Nephron (organoid): ENCODE data around the gene NUDT3.
A peak's percentile ranks its signal among the peaks of the same experiment; 100 is the strongest.

Source experiments
- H3K27ac Mint-ChIP-seq, 3 experiments: 2 replicates each; pipeline ENCODE4 v1.8.0; 2020; ENCODE audit warnings: mixed read lengths in 3 of 3, mild to moderate bottlenecking in 2 of 3, moderate library complexity in 1 of 3
- H3K27me3 Mint-ChIP-seq: 2 replicates; pipeline ENCODE4 v1.8.0; 2021; ENCODE audit warnings: low read depth, mild to moderate bottlenecking, moderate library complexity, mixed read lengths
- H3K36me3 Mint-ChIP-seq: 2 replicates; pipeline ENCODE4 v1.8.0; 2020; ENCODE audit warnings: low read depth, mixed read lengths
- H3K4me1 Mint-ChIP-seq: 2 replicates; pipeline ENCODE4 v1.8.0; 2020; ENCODE audit warnings: mixed read lengths
- H3K4me3 Mint-ChIP-seq, 3 experiments: 2 replicates each; pipeline ENCODE4 v1.8.0; 2020; ENCODE audit warnings: mild to moderate bottlenecking in 3 of 3, mixed read lengths in 3 of 3, moderate library complexity in 2 of 3
- H3K9me3 Mint-ChIP-seq: 2 replicates; pipeline ENCODE4 v1.8.0; 2020; ENCODE audit warnings: mixed read lengths
- CTCF ChIP-seq, 3 experiments: fragments of 200-600 bp; sonication (generic); IDR thresholded peaks; one replicate each; pipeline ENCODE4 v1.5.0; 2021; ENCODE audit warnings: antibody characterized with exemption in 3 of 3; ENCODE audit not compliant: unreplicated experiment in 3 of 3

NUDT3 gene

GRCh38 chr6:34285448-34286164 lies 106.9 kb downstream of the NUDT3 start:
- H3K4me3 Mint-ChIP-seq: no peak overlapping the region

GRCh38 chr6:34284563-34285447 lies 107.7 kb downstream of the NUDT3 start:
- H3K36me3 Mint-ChIP-seq: peaks cover 63% of the 10 kb centered on the region
- no peak overlapping the region for H3K4me3 Mint-ChIP-seq
- H3K4me1 Mint-ChIP-seq: peaks cover 10% of the 10 kb centered on the region
- no peak for TF ChIP-seq CTCF (IDR thresholded peaks at IDR 0.05; ENCODE audit: unreplicated experiment in 3 of 3)
- peak overlapping the region in 2 of 3 experiments; percentile 24 to 63 for H3K27ac Mint-ChIP-seq
- no peaks in the 10 kb centered on the region for H3K27me3 Mint-ChIP-seq
- no peaks in the 10 kb centered on the region for H3K9me3 Mint-ChIP-seq

More at GRCh38 chr6:34285448-34286164, 106.9 kb downstream of the NUDT3 start:
- no peaks in the 10 kb centered on the region for H3K9me3 Mint-ChIP-seq
- H3K27ac Mint-ChIP-seq: peak overlapping the region in 2 of 3 experiments; percentile 24 to 63
- no peaks in the 10 kb centered on the region for H3K27me3 Mint-ChIP-seq
- H3K4me1 Mint-ChIP-seq: peaks cover 10% of the 10 kb centered on the region
- H3K36me3 Mint-ChIP-seq: peaks cover 55% of the 10 kb centered on the region
- no peak for TF ChIP-seq CTCF (IDR thresholded peaks at IDR 0.05; ENCODE audit: unreplicated experiment in 3 of 3)

- peaks cover 10% of the 10 kb centered on the region for H3K4me1 Mint-ChIP-seq
- H3K27ac Mint-ChIP-seq: no peak overlapping the region
- no peak overlapping the region for H3K4me3 Mint-ChIP-seq
- H3K36me3 Mint-ChIP-seq: peaks cover 72% of the 10 kb centered on the region
- TF ChIP-seq CTCF (IDR thresholded peaks at IDR 0.05; ENCODE audit: unreplicated experiment in 3 of 3): no peak
- H3K27me3 Mint-ChIP-seq: no peaks in the 10 kb centered on the region
- H3K9me3 Mint-ChIP-seq: no peaks in the 10 kb centered on the region
These were observed 110.7 kb downstream of the NUDT3 start for GRCh38 chr6:34281702-34282334.

GRCh38 chr6:34280216-34280615 lies 112.3 kb downstream of the NUDT3 start:
- Mint-ChIP-seq H3K27ac (no peak overlapping the region), H3K36me3 (peaks cover 62% of the 10 kb centered on the region), H3K27me3 (no peaks in the 10 kb centered on the region), H3K4me1 (peaks cover 9% of the 10 kb centered on the region), H3K9me3 (no peaks in the 10 kb centered on the region), H3K4me3 (no peak overlapping the region)
- no peak for TF ChIP-seq CTCF (IDR thresholded peaks at IDR 0.05; ENCODE audit: unreplicated experiment in 3 of 3)

GRCh38 chr6:34278833-34279232 lies 113.6 kb downstream of the NUDT3 start:
- peaks cover 52% of the 10 kb centered on the region for H3K36me3 Mint-ChIP-seq
- no peaks in the 10 kb centered on the region for H3K27me3 Mint-ChIP-seq
- no peak overlapping the region for H3K4me3 Mint-ChIP-seq
- no peak overlapping the region for H3K27ac Mint-ChIP-seq
- no peak for TF ChIP-seq CTCF (IDR thresholded peaks at IDR 0.05; ENCODE audit: unreplicated experiment in 3 of 3)
- H3K9me3 Mint-ChIP-seq: no peaks in the 10 kb centered on the region
- H3K4me1 Mint-ChIP-seq: no peaks in the 10 kb centered on the region
